GM23338 (cell line): ENCODE results near the gene TSPOAP1.

ENCODE experiments used
- CREB1 ChIP-seq: fragments of 250-450 bp; sonication (Bioruptor Pico); IDR thresholded peaks from 2 replicates; pipeline ENCODE4 v1.5.0; 2020; ENCODE audit warnings: low read depth, mild to moderate bottlenecking, moderate library complexity
- CTCF ChIP-seq, 2 experiments: fragments of 200-600 bp in 1 of 2; sonication (generic) in 1 of 2; conservative IDR thresholded peaks; 2 replicates each; pipeline versions ENCODE4 v1.5.1 to v1.6.1; 2016 to 2017; ENCODE audit warnings: antibody characterized with exemption in 2 of 2, low read depth in 2 of 2, mild to moderate bottlenecking in 2 of 2, moderate library complexity in 1 of 2
- ETS1 ChIP-seq: IDR thresholded peaks from 2 replicates; pipeline ENCODE4 v1.6.1; 2016; ENCODE audit warnings: antibody characterized with exemption
- EZH2 ChIP-seq: fragments of 200-600 bp; sonication (generic); IDR thresholded peaks from one replicate; pipeline ENCODE4 v1.8.0; 2017; ENCODE audit warnings: antibody characterized with exemption, mild to moderate bottlenecking, low read depth; ENCODE audit not compliant: unreplicated experiment
- EZH2phosphoT487 ChIP-seq: fragments of 200-600 bp; sonication (generic); IDR thresholded peaks from one replicate; pipeline ENCODE4 v1.8.1; 2018; ENCODE audit warnings: antibody characterized with exemption; ENCODE audit not compliant: unreplicated experiment
- JUNB ChIP-seq: IDR thresholded peaks from one replicate; pipeline ENCODE4 v1.6.1; 2016; ENCODE audit warnings: antibody characterized with exemption; ENCODE audit not compliant: unreplicated experiment
- NANOG ChIP-seq: IDR thresholded peaks from 2 replicates; pipeline ENCODE4 v1.6.1; 2016; ENCODE audit warnings: antibody characterized with exemption, borderline replicate concordance
- POLR2AphosphoS5 ChIP-seq: IDR thresholded peaks from 2 replicates; pipeline ENCODE4 v1.6.1; 2016; ENCODE audit warnings: antibody characterized with exemption, low read depth
- ZNF331 ChIP-seq: fragments of 250-450 bp; sonication (Bioruptor Pico); IDR thresholded peaks from 2 replicates; pipeline ENCODE4 v1.5.0; 2020; ENCODE audit warnings: low read depth, mild to moderate bottlenecking, moderate library complexity
- TF ChIP-seq, protein P1 (sequence below): IDR thresholded peaks from one replicate; pipeline ENCODE4 v1.6.1; 2018; ENCODE audit warnings: antibody characterized with exemption; ENCODE audit not compliant: unreplicated experiment

DNA sequence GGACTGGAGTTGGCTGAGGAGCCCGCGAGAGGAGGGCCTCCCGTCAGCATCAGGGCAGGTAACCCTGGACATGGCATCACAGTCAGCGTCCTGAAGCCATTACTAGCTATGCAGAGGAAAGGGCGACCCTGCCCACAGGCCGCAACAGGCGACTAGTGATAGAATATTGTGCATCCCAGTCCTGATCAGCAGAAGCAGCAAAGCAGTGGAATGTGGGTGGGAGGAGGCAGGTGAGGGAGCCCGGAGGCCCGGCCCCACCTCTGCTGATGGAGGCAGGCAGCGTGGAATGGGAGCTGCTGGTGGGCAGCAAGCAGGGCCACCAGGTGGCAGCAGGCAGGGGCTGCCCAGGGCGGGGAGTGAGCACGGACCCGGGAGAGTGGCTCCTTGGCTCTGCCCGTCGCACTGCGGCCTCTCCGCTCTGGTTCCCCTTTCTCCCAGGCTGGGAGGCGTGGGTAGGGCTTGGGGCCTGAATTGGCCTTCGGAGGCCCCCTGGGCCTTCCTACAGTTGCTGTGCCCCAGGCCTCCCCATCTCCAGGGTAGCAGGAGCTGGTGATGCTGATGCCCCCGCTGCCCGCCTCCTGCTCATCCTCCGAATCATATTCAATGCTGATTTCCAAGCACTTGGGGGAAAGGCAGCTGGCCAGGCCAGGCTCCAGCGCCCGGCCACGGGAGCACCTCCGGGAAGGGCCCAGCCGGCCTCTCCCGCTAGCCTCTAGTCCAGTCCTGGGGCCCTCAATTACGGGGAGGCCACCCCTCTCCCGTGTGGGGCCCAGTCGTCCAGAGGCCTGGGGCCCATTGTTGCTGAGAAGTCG, 20.2 kb downstream of the TSPOAP1 start:
- TF ChIP-seq, protein P1, sequence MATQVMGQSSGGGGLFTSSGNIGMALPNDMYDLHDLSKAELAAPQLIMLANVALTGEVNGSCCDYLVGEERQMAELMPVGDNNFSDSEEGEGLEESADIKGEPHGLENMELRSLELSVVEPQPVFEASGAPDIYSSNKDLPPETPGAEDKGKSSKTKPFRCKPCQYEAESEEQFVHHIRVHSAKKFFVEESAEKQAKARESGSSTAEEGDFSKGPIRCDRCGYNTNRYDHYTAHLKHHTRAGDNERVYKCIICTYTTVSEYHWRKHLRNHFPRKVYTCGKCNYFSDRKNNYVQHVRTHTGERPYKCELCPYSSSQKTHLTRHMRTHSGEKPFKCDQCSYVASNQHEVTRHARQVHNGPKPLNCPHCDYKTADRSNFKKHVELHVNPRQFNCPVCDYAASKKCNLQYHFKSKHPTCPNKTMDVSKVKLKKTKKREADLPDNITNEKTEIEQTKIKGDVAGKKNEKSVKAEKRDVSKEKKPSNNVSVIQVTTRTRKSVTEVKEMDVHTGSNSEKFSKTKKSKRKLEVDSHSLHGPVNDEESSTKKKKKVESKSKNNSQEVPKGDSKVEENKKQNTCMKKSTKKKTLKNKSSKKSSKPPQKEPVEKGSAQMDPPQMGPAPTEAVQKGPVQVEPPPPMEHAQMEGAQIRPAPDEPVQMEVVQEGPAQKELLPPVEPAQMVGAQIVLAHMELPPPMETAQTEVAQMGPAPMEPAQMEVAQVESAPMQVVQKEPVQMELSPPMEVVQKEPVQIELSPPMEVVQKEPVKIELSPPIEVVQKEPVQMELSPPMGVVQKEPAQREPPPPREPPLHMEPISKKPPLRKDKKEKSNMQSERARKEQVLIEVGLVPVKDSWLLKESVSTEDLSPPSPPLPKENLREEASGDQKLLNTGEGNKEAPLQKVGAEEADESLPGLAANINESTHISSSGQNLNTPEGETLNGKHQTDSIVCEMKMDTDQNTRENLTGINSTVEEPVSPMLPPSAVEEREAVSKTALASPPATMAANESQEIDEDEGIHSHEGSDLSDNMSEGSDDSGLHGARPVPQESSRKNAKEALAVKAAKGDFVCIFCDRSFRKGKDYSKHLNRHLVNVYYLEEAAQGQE = no peak
- TF ChIP-seq NANOG = no peak
- peak; percentile 63 to 89 for TF ChIP-seq CTCF (conservative IDR thresholded peaks at IDR 0.05; ENCODE audit: low read depth in 2 of 2)
- no peak for TF ChIP-seq POLR2AphosphoS5
- TF ChIP-seq EZH2 = no peak
- TF ChIP-seq JUNB = no peak
- TF ChIP-seq EZH2phosphoT487 = no peak
- TF ChIP-seq CREB1 (CRISPR knock-in tag) = no peak
- no peak for TF ChIP-seq ZNF331 (CRISPR knock-in tag)
- no peak for TF ChIP-seq ETS1
